ENCODE results near the gene CCDC88C.

CCDC88C gene

DNA sequence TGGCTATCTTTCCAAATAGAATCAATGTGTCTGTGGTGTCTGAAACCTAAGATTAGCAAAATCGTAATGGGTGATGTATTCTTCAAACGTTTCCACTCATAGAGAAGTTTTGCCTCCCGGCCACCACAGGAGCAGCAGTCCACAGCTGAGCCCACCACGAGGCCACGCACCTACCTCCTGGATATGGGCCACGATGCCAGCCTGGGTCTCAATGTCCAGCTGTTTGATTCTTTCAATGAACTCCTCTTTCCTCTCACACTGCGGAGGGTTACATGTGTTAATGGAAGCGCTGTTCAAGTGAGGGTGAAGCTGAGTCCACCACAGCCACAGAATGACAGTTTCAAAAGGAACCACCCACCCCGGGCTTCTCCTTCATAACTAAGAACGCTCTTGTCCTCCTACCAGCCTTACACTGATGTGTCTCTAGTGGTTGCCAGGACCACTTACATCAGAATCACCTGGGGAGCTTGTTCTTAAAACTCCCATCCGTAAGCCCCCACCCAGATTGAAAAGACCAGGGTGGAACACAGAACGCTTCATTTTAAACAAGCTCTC, 75.3 kb downstream of the CCDC88C start:
- no peak for DNase-seq

DNA sequence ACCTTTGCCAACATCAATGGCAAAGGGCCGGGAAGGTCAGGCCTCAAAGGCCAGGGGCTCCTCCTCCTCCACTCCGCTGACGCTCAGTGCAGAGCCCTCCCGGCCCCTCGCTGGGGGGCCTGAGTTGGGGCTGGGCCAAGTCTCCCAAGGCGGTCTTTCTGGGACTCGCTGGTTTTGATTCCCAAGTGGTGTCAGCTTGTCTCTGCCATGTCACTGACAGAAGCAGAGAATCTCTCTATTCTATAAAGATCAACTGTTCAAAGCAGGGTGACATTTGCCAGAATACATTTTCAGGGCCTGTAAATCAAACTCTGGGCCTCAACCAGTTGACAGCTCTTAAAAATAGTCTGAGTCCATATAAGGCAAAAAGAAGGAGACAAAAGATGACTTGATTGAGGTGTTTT, 75.9 kb downstream of the CCDC88C start:
- no peak for DNase-seq

DNA sequence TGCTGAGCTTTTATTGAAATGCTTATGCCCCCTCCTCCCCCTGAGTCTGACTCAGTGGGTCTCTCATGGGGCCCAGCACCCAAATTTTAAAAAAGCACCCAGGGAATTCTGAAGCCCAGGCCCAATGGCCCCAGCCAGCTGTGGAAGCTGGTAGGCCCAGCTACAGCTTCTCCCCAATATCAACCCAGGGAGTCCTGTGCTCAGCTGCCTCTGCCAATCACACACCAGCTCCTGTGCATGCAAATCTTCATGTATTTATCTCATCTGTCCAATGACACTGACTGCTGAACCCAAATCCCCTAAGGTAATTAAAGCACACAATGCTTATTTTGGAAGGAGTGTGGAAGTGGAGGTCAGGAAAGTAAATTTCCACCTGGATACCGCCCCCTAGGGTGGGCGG, 76.3 kb downstream of the CCDC88C start:
- no peak for DNase-seq

DNA sequence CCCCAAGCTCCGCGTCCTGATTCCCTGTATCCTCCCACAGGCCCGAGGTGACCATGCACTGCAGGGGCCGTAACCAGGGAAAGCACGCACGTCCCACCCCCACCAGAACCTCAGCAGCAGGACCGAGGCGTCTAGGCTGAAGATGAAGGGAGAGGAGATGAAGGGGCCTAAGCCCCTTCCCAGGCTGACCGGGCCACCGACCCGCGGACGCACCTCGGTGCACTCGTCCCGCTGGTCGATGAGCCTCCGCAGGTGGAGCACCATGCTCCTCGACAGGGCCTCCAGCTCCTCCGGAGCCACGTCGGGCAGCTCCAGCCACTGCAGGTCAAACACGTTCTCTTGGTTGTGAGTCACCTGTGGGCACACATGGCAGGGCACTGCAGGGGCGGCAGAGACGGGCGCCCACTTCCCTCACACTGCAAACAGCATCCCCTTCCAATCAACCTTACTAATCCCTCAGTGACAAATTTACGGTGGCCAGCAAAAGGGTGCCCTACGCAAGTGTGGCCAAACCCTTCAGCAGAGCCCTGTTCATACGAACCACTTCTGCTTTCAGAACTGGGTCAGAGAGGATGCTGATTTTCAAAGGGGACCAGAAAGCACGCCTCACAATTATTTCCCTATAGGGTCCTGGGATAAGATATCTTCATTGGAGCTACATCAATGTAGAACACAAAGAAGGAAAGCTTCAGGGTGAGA, 77.8 kb downstream of the CCDC88C start:
- DNase-seq, result no peak

DNA sequence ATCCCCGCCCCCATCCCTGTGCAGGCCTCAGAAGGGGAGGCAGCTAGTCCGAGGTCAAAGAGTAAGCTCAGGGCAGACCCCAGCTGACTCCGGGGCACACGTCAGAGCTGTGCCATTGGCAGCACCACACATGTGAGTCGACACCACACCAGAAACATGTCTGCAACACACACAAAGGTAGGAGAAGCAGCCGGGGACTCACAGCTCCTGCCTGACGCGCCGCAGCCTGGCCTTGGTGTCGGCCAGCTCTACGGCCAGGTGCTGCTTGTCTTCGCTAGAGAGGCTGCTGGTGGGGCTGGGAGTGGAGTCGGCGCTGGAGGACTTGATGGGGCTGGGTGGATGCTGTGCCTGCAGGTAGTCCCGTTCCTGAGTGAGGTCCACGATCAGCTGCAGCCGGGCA, 78.5 kb downstream of the CCDC88C start:
- DNase-seq, result no peak

DNA sequence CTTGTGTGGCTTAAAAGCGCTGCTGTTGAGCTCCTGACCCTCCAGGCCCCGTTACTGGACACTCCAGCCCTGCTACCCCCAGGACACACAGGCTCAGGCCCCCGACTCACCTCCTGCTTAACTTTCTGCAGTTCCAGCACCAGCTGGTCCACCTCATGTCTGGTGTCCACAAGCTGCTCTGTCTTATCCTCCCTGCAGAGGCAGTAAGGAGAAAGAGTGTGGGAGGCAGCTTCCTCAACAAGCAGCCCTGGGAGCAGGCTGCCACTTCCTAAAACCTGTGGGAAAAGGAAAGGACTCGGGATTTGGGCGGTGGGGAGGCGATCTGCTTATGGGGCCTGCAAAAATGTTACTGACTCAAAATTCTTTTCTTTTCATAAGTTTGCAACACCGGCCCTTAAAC, 79.2 kb downstream of the CCDC88C start:
- DNase-seq, result no peak

DNA sequence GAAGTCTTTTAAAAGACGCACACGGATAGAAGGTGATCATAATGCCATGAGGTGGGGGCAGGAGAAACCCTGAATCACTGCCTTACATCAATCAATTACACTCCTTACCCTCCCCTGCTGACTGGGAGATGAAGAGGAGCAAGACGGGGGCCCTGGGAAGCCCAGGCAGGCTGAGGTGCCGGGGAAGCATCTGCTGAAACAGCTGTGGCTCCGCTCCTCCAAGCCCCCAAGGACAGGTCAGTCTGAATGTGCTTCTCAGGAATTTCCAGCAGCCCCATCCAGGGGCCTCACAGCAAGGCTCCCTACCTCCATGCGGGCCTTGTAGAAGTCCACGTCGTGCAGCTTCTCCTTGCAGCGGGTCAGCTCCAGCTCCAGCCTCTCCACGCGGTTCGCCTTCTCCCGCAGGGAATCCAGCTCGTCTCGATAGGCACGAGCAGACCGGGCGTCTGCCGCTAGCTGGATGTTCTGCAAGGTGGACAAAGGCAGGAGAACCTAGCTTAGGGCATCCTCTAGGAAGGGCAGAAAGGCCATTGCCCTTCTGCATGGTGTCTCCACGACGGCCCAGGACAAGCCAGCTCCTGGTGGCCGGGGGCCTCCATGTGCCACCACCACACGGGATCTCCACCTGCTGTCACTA, 79.8 kb downstream of the CCDC88C start:
- DNase-seq, result no peak

DNA sequence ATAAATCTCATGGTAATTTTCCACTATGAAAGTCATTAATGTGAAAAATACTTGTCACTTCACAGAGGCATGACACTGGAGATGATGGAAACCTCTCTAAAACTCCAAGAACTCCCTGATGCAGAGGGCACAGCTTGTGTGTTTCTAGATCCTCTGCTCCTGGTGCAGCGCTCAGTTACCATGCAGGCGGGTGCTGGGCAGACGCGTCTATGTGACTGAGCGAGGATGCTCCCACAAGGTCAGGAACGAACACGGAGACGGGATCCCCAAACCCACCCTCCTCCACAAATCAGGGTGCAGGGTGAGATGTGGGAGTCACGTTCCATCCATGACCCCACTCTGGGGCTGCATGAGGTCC, 81.5 kb downstream of the CCDC88C start:
- no peak for DNase-seq

DNA sequence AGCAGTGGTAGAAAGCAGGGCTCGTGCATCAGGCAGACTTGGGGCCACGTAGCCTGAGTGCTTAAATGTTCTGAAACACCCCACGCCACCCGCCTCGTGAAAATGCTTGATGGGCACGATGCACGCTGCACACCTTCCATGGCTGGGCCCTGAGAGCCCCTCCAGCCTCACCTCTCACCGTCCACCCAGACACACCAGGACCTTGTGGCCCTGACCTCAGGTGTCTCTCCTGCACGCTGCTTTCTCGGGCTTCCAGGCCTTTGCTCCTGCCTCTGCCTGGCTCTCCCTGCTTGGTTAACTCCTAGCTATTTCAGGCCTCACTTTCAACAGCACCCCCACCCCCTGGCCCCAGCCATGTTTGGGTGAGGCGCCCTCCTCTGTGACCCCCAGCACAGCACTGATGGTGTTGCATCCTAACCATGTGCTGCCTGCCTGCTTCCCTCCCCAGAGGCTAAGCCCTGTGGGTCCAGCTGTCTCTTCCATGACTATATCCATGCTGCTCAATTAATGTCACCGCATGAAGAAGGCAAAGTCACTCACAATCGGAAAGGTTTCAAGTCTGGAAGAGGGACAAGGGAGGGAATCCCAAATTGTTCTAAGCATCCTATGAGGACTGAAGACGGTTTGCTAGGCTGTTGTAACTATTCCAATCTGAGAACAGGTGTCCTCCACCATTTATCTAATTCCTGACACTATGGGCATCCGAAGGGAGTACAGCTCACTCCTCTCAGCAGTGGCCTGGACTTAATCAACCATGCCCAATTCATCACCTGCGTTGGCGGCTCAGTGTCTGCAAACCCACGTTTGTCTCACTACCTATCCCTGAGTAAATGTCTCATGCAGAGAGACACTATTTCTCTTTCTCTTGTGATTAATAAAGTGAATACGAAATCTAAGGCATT, 82.2 kb downstream of the CCDC88C start:
- DNase-seq, result no peak

DNA sequence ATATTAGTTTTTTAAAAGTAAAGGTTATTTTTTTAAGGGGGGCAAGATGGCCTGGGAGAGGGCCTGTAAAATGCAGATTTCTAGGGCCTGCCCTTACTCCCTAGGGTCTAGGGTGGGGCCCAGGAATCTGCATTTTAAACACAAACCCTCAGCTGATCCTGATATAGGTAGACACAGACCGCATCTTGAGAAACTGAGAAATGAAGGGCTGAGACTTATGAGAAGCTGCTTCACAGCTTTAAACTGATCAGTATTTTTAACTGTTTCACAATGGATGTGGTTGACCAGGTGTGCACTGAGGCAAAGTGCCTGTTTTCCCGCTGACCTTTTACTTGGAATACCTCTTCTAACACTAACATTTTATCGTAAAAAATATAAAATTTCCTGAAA, 84.0 kb downstream of the CCDC88C start:
- no peak for DNase-seq

DNA sequence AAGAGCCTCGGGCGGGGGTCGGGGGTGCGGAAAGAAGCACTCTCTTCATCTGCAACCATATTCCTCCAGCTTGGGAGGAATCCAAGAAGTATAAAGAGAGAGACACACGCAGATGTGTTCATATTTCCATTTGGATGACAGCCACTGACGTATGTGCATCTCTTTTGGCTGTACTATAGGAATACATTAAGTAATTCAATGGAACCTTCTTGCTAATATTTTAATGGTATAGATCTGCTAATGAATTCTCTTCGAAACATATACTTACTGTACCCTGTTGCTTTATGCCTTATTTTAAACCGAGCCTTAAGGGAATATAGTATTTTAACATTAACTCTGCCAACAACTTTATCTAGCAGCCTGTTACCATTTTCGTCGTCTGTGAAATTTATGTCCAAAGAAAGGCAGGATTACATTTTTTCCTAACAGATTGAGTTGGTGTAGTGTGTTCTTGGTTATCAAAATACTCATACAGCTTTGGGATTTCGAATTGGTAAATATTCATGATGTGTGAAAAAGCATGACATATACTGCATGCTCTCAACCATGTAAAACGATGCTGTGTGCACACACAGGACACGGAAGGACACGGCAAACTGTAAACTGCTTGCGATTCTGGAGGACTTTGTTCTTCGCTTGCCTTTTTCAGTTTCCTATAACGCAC, 84.5 kb downstream of the CCDC88C start:
- DNase-seq, result no peak

DNA sequence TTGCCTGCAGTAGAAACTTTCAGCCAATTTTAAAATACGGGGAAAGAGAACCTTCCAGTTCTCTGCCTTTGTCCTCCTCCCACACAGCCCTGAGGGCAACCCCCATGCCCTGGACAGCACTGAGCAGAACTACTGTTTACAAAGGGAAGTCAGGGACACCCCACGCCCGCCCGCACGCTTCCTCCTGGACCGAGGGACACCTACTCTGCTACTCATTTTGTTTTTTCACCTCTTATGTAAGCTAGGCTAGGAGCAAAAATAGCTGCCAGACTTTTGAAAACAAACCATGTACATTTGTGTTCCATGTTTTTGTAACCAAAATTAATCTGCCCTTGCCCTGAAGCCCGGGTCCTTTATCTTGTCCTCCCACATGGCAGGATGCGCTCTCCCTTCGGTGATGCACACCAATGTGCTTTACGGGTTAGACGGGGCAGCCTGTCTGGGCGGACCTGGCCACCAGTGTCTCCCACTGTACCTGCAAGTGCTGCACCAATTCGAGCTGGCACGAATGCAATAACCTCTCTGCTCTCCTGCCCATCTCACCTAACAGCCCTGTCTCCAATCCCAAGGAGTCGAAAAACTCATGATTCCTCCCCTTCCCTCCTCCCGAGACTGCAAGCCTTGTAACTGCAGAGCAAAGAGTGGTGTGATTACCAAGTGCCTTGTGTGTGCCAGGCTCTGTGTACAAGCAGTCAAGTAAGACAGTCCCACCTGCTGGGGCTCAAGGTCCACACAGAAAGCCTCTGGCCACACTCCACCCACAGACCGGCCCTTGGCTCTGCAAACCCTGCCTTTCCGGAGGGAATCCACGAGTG, 85.2 kb downstream of the CCDC88C start:
- DNase-seq, result no peak

DNA sequence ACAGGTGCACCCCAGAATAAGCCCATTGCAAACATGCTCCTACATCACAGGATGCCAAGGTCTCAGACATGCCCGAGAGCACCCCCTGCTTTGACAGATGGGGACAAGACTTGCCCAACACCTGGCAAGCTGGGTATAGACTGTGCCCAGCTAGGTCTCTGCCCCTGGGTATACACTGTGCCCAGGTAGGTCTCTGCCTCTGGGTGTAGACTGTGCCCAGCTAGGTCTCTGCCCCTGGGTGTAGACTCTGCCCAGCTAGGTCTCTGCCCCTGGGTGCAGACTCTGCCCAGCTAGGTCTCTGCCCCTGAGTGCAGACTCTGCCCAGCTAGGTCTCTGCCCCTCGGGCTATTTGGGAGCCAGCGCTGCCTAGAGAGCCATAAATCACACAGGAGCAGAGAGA, 85.9 kb downstream of the CCDC88C start:
- DNase-seq, result no peak

DNA sequence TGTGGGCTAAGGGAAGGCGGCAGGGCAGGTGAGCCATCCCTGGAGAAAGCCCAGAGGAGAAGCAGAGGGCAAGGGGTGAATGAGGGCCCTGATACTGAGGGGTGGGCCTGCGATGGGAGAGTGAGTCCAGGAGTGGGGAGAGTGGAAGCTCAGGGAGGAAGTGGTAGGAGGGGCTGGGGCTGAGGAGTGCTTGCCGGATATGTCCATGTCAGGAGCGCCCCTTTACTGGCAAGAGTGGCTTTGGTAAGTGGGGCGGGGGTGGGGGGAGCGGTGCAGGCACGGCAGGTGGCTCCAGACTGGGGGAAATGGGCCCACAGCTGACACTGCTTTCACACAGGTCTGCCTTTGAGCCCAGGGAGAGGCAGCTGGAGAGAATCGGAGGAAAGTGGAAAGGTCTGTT, 86.8 kb downstream of the CCDC88C start:
- no peak for DNase-seq

DNA sequence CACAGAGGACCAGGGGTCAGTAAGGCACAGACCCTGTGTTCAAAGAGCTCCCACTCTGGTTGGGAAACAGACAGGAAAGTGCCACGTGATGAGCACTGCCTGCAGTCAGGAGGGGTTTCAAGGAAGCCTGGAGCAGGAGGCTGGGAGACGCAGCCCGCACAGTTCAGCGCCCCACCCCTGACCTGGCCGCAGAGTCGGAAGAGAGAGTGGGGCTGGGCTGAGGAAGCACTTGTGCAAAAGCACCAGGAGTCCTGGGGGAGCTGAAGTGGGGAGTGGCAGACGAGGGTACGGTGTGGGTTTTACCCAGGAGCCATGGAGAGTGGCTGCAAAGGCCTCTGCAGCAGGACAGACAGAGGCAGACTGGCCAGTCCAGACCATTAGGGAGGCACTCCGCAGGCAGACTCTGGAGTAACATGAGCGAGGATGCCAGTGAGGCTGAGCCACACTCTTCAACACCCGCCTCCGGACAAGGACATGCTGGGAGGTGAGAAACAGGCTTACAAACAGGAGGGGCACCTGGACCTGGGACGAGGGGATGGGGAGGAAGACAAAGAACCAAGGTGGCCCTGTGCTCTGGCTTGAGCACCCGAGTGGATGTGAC, 87.4 kb downstream of the CCDC88C start:
- DNase-seq, result no peak

DNA sequence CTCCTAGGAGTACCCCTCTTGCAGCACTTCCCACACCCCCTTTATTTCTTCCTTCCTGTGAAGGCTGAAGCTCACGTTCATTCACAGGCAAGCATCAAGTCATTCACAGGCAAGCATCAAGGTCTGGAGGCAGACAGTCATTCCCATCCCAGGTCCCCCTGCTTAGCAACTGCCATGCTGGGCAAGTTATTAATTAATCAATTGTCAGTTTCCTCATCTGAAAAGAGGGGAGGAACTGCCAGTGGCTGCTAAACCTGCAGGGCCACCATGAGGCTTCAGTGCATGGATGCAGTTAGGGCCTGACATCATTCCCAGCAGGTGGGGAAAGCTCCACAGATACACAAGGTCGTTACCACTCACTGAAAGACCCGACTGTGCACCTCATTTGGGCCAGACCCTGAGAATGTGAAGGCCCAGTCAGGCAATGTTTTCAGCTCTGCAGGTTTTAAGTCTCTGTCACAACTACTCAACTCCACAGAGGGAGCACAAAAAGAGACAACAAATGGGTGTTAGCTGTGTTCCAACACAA, 88.1 kb downstream of the CCDC88C start:
- DNase-seq, result no peak

DNA sequence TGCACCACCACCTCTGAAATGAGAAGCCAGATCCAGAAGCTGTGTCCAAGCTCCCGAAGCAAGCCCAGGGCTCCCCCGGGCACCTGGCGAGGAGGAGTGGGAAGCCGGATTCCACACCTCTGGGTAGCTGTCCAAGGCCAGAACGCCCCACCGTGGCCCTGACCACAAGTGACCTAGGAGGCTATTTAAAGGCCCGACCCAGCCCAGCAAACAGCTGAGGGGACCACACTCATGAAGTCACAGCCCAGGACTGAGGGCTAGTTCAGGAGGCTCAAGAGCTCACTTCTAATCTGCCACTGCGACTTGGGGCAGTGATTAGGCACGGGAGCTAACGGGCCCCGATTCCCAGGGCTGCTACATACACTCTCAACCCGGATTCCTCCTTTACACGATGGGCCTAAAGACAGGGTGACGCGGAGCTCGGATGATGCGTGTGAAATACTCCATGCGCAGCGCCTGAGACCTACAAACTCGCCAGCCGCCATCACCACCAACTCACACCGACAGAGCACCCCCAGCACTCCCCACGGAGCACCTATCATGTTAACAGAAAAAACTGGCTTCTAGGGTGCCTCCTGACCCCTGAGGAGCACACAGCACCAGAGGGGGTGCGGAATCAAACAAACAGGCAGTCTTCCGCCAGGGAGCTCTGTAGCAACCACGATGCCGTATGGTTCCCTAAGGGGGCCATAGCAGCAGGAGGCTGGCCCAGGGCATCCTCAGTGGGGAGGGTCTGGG, 89.1 kb downstream of the CCDC88C start:
- no peak for DNase-seq

DNA sequence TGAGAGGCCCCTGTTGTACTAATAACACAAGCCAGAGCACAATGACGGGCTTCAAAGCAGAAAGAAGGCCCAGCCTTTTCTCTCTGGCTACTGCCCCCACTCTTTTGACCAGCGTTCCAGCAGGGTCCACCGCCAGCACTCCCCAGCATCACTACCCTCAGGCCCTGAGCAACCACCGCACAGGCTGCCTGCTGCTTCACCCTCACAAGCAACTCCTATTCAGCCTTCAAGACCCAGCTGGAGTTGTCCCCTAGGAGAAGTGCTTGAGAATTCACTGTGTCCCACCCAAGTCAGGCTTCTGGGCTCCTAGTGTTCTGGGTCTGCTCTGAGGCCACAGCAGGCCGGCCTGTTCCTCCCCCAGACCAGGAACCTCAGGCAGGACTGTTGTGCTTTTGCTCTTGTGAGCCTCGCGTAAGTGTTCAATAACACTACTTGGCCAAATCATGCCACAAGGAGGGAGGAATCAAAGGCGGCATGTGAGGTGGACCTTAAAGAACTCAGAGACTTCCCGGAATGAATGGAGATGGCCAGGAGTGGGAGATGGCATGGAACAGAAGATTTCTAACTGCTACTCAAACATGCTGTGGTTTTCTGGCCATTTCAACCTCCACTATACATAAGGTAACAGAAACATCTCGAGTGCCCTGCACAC, 89.8 kb downstream of the CCDC88C start:
- DNase-seq, result no peak

DNA sequence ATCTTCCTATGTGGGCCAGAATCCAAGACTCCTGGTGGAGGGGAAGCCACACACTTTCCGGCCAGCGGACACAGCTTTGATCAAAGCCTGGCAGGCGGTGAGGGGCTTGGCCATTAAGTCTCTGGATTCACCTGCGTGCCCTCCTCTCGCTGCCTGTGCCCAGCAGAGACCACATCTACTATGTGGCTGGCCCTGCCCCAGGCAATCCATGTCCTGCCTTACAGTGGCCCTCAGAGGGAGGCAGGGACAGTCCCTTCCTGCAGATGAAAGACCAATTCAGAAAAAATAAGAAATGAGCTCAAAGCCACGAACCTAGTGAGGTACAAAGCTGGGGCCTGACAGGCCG, 90.4 kb downstream of the CCDC88C start:
- DNase-seq, result no peak

DNA sequence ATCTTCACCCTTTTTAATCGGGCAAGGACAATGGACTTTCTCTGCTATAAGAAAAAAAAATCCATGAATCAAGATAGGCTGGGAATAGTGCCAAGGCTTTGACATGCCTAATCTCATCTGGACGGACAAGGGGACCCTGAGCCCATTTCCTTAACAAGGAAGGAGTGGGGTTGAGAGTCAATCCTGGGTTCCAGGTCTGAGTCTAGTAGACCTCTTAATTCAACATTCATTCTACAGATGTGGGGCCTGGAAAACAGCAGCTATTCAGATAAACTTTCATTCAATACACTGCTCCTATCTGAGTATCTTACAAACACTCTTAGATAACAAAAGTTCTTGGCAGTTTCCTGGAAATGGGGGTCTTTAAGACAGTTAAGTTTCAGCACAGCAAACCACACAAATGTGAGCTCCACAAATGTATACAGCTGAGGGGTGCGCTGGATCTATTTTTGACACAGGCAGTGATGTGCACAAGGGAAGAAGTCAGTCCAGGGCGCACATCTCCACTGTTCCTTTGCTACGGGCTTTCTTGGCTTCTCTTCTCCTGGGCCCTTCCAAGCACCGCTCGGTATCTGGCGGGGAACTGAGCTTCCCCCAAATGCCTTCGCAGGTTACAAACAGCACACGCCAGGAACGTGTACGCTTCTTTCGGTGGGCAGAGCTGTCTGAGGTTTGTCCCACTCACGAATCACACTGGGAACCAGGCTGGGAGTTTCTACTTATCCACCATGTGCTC, 90.9 kb downstream of the CCDC88C start:
- DNase-seq, result no peak

All from activated naive CD4-positive, alpha-beta T cell treated with anti-CD3 and anti-CD28 coated beads, Interleukin-2, amount 50 U/mL, for 16 hours (primary cell).